Stimulated activated CD4-positive, alpha-beta T cell treated with anti-CD3 and anti-CD28 coated beads, Interleukin-1b, Interleukin-23, amount 100 ng/mL, for 1 hour (primary cell): ENCODE data around the gene RPS27A.
"Not testable (repeated sequence)": the region's sequence is repeated elsewhere in the genome, so short reads cannot be mapped to it uniquely, and the experiment has no call there.

Experiments used
- DNase-seq, 2 donors: peaks; one replicate each; pipeline ENCODE4 v3.0.0-alpha.2; 2020; ENCODE audit warnings: low read depth in 2 of 2

The RPS27A gene

GRCh38 chr2:55232084-55232862 is at the start of gene RPS27A, which contains the start of gene CLHC1:
Gene RPS27A, plus strand, starts transcription at chr2:55232688. Its CDS starts 137 bp downstream, at chr2:55232825.
Gene CLHC1, minus strand, starts transcription at chr2:55232293. Its CDS starts 9,882 bp downstream, at chr2:55222411.
- DNase-seq = peak; percentile 83 to 97

DNA sequence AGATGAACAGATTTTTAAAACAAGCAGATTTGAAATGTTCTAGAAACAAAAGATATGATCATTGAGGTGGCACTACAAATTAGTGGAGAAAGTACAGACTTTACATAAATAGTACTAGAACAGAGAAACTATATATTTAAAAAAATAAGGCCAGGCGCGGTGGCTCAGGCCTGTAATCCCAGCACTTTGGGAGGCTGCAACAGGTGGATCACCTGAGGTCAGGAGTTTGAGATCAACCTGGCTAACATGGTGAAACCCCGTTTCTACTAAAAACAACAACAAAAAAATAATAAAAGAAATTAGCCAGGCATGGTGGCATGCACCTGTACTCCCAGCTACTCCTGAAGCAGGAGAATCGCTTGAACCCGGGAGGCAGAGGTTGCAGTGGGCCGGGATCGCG is 45.7 kb upstream of the RPS27A start:
- not testable (repeated sequence) for DNase-seq

DNA sequence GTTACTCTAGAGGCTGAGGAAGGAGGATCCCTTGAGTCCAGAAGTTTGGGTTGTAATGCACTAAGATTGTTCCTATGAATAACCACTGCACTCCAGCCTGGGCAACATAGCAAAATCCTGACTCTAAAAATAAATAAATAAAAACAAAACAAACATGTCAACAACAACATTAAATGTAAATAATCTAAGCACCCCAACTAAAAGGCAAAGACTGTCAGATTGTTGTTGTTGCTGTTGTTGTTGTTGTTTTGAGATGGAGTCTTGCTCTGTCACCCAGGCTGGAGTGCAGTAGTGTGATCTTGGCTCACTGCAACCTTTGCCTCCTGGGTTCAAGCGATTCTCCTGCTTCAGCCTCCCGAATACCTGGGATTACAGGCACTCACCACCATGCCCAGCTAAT is 40.6 kb upstream of the RPS27A start:
- DNase-seq = not testable (repeated sequence)

DNA sequence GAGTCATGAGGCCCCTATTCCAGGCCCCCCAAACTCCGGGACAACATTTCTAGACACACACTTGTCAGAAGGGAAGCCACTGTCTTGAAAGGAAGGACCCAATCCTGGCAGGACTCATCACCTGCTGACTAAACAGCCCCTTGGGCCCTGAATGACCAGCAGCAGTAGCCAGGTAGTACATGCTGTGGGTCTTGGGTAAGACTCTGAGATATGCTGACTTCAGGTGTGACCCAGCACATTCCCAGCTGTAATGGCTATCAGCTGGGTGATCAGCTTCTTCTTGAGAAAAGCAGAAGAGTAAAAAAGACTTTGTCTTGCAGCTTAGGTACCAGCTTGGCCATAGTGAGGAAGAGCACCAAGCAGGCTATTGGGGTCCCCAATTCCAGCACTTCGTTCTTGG is 36.0 kb upstream of the RPS27A start:
- DNase-seq = no peak

GRCh38 chr2:55200416-55200815 is 32.1 kb upstream of the RPS27A start:
- no peak for DNase-seq

GRCh38 chr2:55204536-55204935 is 28.0 kb upstream of the RPS27A start:
- no peak for DNase-seq

DNA sequence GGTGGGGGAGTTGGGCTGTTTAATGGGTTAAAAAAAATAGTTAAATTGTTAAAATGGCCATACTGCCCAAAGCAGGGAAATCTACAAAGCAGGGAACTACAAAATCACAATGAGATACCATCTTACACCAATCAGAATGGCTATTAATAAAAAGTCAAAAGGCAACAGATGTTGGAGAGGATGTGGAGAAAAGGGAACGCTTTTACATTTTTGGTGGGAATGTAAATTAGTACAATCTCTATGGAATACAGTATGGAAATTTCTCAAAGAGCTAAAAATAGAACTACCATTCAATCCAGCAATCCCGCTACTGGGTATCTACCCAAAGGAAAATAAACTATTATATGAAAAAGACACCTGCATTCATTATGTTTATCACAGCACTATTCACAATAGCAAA is 27.5 kb upstream of the RPS27A start:
- no peak for DNase-seq

DNA sequence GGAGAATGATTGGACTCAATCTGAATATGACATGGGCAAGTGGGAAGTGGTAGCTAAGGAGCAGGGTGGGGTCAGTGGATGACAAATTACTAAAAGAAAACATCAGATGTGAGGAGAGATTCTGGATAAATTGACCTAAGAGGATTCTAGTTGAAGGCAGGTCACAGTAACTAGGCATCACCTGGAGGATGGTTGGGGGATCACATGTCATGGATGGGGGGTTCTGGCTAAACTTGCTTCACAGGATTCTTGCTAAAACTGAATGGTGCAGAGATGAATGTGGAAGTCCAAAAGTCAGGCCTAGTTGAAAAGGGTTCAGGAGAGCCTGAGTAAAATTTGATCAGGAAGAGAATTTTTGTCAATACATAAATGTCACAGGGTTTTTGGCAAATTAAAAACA is 18.7 kb upstream of the RPS27A start:
- no peak for DNase-seq

- DNase-seq = no peak
These were observed 8.3 kb upstream of the RPS27A start for GRCh38 chr2:55223958-55224760.

GRCh38 chr2:55224761-55225261 is 7.7 kb upstream of the RPS27A start:
- no peak for DNase-seq

- DNase-seq = no peak
These were observed 6.9 kb upstream of the RPS27A start for GRCh38 chr2:55225481-55226020.

DNA sequence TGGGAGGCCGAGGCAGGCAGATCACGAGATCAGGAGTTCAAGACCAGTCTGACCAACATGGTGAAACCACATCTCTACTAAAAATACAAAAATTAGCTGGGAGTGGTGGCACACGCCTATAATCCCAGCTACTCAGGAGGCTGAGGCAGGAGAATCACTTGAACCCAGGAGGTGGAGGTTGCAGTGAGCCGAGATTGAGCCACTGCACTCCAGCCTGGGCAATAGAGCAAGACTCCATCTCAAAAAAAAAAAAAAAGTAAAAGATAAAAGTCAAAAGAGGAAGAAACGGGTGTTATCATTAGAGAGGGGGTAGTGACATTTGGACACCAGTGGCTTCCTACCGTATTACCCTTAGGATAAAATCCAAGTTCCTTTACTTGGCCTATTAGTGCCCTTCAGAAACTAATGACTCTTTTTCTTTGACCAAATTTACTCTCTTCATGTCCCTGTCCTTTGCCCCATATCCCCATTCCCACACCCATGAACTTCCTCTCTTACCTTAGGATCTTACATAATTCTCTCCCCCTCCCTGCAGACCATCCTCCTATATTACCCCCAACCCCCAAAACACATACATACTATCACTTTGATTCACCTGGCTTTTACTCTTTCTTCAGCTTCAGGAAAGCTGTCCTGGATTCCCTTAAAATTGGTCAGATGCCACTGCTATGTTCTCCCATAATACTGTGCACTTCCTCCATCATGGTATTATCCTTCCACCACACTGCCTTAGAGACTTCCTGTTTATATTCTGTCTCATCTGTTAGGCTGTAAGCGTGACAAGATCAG is 4.9 kb upstream of the RPS27A start:
- DNase-seq = not testable (repeated sequence)

DNA sequence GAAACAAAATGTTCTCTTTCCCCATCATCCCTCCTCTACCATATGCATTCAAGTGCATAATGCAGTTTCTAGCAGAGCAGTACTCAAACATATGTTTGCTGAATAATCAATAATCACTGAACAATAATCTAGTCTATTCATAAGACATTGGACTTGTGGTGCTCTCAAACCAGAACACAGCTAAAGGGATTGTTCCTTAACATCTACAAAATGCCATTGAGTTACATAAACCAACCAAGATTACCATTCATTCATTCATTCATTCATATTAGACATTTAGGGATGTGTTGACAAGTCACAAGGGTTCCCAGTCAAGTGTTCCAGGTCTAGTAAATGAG is 4.3 kb upstream of the RPS27A start:
- no peak for DNase-seq

- DNase-seq = no peak
These were observed 3.3 kb upstream of the RPS27A start for GRCh38 chr2:55229221-55229620.

- DNase-seq = no peak
These were observed 1.9 kb upstream of the RPS27A start for GRCh38 chr2:55230551-55230950.

DNA sequence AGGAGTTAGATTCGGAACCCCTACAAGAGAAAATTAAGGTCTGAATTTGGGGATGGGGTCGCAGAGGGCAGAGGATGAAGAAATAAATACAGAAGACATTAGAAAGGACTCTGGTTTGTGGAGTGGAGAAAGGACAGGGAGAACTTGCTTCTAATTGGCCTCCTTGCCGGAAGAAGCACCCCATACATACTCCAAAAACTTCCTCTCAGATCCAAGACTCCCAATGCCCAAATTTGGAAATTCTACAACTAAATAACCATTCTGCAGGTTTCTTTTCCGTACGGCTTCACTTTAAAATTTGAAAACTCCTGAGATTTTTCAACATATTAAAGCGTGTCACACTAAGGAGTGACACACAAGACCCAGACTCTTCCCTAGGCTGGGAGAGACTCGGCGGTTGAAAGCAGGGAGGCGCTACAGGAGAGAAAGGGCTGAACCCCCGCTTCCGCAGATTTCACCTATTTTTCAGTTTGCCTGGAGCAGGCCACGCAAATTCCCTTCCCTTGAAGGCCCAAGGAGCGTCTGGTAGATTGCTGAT is 873 bp upstream of the RPS27A start:
- no peak for DNase-seq

- peak; percentile 24 to 28 for DNase-seq
These were observed 572 bp downstream of the RPS27A start for GRCh38 chr2:55232863-55233657.

GRCh38 chr2:55233658-55233940 is 1.1 kb downstream of the RPS27A start:
- no peak for DNase-seq

DNA sequence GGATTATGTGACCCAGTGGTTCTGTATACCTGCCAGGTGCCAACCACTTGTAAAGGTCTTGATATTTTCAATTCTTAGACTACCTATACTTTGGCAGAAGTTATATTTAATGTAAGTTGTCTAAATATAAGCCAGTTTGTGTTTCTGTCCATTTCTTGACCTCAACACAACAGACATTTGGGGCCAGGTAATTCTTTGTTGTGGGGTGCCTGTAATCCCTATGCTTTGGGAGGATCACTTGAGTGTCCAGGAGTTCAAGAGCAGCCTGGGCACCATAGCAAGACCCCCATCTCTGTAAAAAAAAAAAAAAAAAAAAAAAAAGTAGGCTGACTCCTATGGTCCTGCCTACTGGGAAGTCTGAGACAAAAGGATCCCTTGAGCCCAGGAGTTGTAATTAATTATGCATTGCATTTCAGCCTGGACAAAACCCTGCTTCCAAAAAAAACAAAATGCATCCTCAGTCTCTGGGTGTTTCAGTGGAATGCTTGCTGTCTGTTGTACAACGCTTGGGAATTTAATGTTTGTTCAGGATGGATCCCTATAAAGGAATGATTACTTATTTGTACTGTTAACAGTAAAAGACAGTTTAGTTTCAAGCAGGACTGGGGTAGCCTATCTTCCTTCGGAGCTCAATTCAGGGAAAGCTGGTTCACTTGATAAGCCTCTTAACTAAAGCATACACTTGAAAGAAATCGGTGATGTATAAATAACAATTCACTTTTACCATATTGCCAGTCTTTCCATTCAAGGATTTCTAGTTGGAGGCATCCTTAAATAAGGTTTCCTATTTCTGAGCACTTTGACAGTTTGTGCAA is 3.4 kb downstream of the RPS27A start:
- no peak for DNase-seq

GRCh38 chr2:55236992-55237543 is 4.6 kb downstream of the RPS27A start:
- no peak for DNase-seq
